ENCODE results near the gene PLA2G2D. TPM values are rescaled to one million over a fixed set of nuclear protein-coding genes. Genes with fewer than 3 reads are reported as not detected.

PLA2G2D gene
- total RNA-seq, 1 experiment from 2014 or later: not detected

- H3K9me3 ChIP-seq (ENCODE audit: low read length): no peaks in the 10 kb centered on the region
- no peaks in the 10 kb centered on the region for H3K9me2 ChIP-seq (replicated peaks; ENCODE audit: insufficient read depth, low read length)
- no peak overlapping the region for H3K9ac ChIP-seq (ENCODE audit: low read length)
- no peak for DNase-seq
- H3K4me2 ChIP-seq (ENCODE audit: low read depth, low read length, poor library complexity, severe bottlenecking): no peak overlapping the region
- H2AFZ ChIP-seq (ENCODE audit: low read length): no peak overlapping the region
- no peaks in the 10 kb centered on the region for H3K27me3 ChIP-seq (ENCODE audit: low read length)
- H3K36me3 ChIP-seq (ENCODE audit: insufficient read depth, low read length): no peaks in the 10 kb centered on the region
- peaks cover 6% of the 10 kb centered on the region for H3K4me1 ChIP-seq (ENCODE audit: low read length)
- H4K20me1 ChIP-seq (ENCODE audit: insufficient read depth, low read depth, low read length): no peaks in the 10 kb centered on the region
- H3K4me3 ChIP-seq (ENCODE audit: low read length): no peak overlapping the region
- no peak overlapping the region for H3K27ac ChIP-seq (ENCODE audit: low read length)
- no peaks in the 10 kb centered on the region for H3K79me2 ChIP-seq (ENCODE audit: low read length)
Observed at GRCh38 chr1:20148571-20149500, 29.5 kb upstream of the PLA2G2D start.

GRCh38 chr1:20147846-20148570 lies 28.7 kb upstream of the PLA2G2D start:
- no peak overlapping the region for H2AFZ ChIP-seq (ENCODE audit: low read length)
- H3K4me3 ChIP-seq (ENCODE audit: low read length): no peak overlapping the region
- no peaks in the 10 kb centered on the region for H3K9me2 ChIP-seq (replicated peaks; ENCODE audit: insufficient read depth, low read length)
- H3K79me2 ChIP-seq (ENCODE audit: low read length): no peaks in the 10 kb centered on the region
- peaks cover 6% of the 10 kb centered on the region for H3K4me1 ChIP-seq (ENCODE audit: low read length)
- no peak for DNase-seq
- H3K9ac ChIP-seq (ENCODE audit: low read length): no peak overlapping the region
- H3K36me3 ChIP-seq (ENCODE audit: insufficient read depth, low read length): no peaks in the 10 kb centered on the region
- H3K9me3 ChIP-seq (ENCODE audit: low read length): no peaks in the 10 kb centered on the region
- H3K4me2 ChIP-seq (ENCODE audit: low read depth, low read length, poor library complexity, severe bottlenecking): no peak overlapping the region
- no peak overlapping the region for H3K27ac ChIP-seq (ENCODE audit: low read length)
- H3K27me3 ChIP-seq (ENCODE audit: low read length): no peaks in the 10 kb centered on the region
- H4K20me1 ChIP-seq (ENCODE audit: insufficient read depth, low read depth, low read length): no peaks in the 10 kb centered on the region

GRCh38 chr1:20143734-20144565 lies 24.6 kb upstream of the PLA2G2D start:
- Histone ChIP-seq H3K4me1 (ENCODE audit: low read length) (no peaks in the 10 kb centered on the region), H4K20me1 (ENCODE audit: insufficient read depth, low read depth, low read length) (no peaks in the 10 kb centered on the region), H3K9ac (ENCODE audit: low read length) (no peak overlapping the region), H3K4me2 (ENCODE audit: low read depth, low read length, poor library complexity, severe bottlenecking) (no peak overlapping the region), H3K27ac (ENCODE audit: low read length) (no peak overlapping the region), H3K9me2 (replicated peaks; ENCODE audit: insufficient read depth, low read length) (no peaks in the 10 kb centered on the region), H3K79me2 (ENCODE audit: low read length) (no peaks in the 10 kb centered on the region), H3K36me3 (ENCODE audit: insufficient read depth, low read length) (no peaks in the 10 kb centered on the region), H3K9me3 (ENCODE audit: low read length) (no peaks in the 10 kb centered on the region), H3K4me3 (ENCODE audit: low read length) (no peak overlapping the region), H2AFZ (ENCODE audit: low read length) (no peak overlapping the region), H3K27me3 (ENCODE audit: low read length) (no peaks in the 10 kb centered on the region)
- no peak for DNase-seq

- no peak overlapping the region for H2AFZ ChIP-seq (ENCODE audit: low read length)
- no peaks in the 10 kb centered on the region for H3K27me3 ChIP-seq (ENCODE audit: low read length)
- H3K4me1 ChIP-seq (ENCODE audit: low read length): no peaks in the 10 kb centered on the region
- no peaks in the 10 kb centered on the region for H3K9me2 ChIP-seq (replicated peaks; ENCODE audit: insufficient read depth, low read length)
- H3K36me3 ChIP-seq (ENCODE audit: insufficient read depth, low read length): no peaks in the 10 kb centered on the region
- no peak overlapping the region for H3K9ac ChIP-seq (ENCODE audit: low read length)
- no peak overlapping the region for H3K27ac ChIP-seq (ENCODE audit: low read length)
- H3K4me2 ChIP-seq (ENCODE audit: low read depth, low read length, poor library complexity, severe bottlenecking): no peak overlapping the region
- no peak for DNase-seq
- no peaks in the 10 kb centered on the region for H4K20me1 ChIP-seq (ENCODE audit: insufficient read depth, low read depth, low read length)
- no peaks in the 10 kb centered on the region for H3K9me3 ChIP-seq (ENCODE audit: low read length)
- H3K4me3 ChIP-seq (ENCODE audit: low read length): no peak overlapping the region
- H3K79me2 ChIP-seq (ENCODE audit: low read length): no peaks in the 10 kb centered on the region
Observed at GRCh38 chr1:20143318-20143717, 24.0 kb upstream of the PLA2G2D start.

GRCh38 chr1:20142001-20142710 lies 22.8 kb upstream of the PLA2G2D start:
- Histone ChIP-seq H3K4me3 (ENCODE audit: low read length) (no peak overlapping the region), H3K9ac (ENCODE audit: low read length) (no peak overlapping the region), H4K20me1 (ENCODE audit: insufficient read depth, low read depth, low read length) (no peaks in the 10 kb centered on the region), H3K27ac (ENCODE audit: low read length) (no peak overlapping the region), H3K36me3 (ENCODE audit: insufficient read depth, low read length) (no peaks in the 10 kb centered on the region), H2AFZ (ENCODE audit: low read length) (no peak overlapping the region), H3K4me1 (ENCODE audit: low read length) (no peaks in the 10 kb centered on the region), H3K9me2 (replicated peaks; ENCODE audit: insufficient read depth, low read length) (no peaks in the 10 kb centered on the region), H3K27me3 (ENCODE audit: low read length) (no peaks in the 10 kb centered on the region), H3K9me3 (ENCODE audit: low read length) (no peaks in the 10 kb centered on the region), H3K4me2 (ENCODE audit: low read depth, low read length, poor library complexity, severe bottlenecking) (no peak overlapping the region), H3K79me2 (ENCODE audit: low read length) (no peaks in the 10 kb centered on the region)
- DNase-seq: no peak

- Histone ChIP-seq H3K79me2 (ENCODE audit: low read length) (no peaks in the 10 kb centered on the region), H3K4me2 (ENCODE audit: low read depth, low read length, poor library complexity, severe bottlenecking) (no peak overlapping the region), H3K4me3 (ENCODE audit: low read length) (no peak overlapping the region), H3K9me2 (replicated peaks; ENCODE audit: insufficient read depth, low read length) (no peaks in the 10 kb centered on the region), H3K4me1 (ENCODE audit: low read length) (no peaks in the 10 kb centered on the region), H3K9ac (ENCODE audit: low read length) (no peak overlapping the region), H3K27ac (ENCODE audit: low read length) (no peak overlapping the region), H3K9me3 (ENCODE audit: low read length) (no peaks in the 10 kb centered on the region), H3K27me3 (ENCODE audit: low read length) (no peaks in the 10 kb centered on the region), H2AFZ (ENCODE audit: low read length) (no peak overlapping the region), H4K20me1 (ENCODE audit: insufficient read depth, low read depth, low read length) (no peaks in the 10 kb centered on the region), H3K36me3 (ENCODE audit: insufficient read depth, low read length) (no peaks in the 10 kb centered on the region)
- no peak for DNase-seq
Observed at GRCh38 chr1:20141466-20141865, 22.1 kb upstream of the PLA2G2D start.

- H2AFZ ChIP-seq (ENCODE audit: low read length): no peak overlapping the region
- H3K9ac ChIP-seq (ENCODE audit: low read length): no peak overlapping the region
- H3K4me3 ChIP-seq (ENCODE audit: low read length): no peak overlapping the region
- H3K36me3 ChIP-seq (ENCODE audit: insufficient read depth, low read length): no peaks in the 10 kb centered on the region
- no peaks in the 10 kb centered on the region for H4K20me1 ChIP-seq (ENCODE audit: insufficient read depth, low read depth, low read length)
- DNase-seq: no peak
- no peaks in the 10 kb centered on the region for H3K9me3 ChIP-seq (ENCODE audit: low read length)
- H3K79me2 ChIP-seq (ENCODE audit: low read length): no peaks in the 10 kb centered on the region
- H3K27ac ChIP-seq (ENCODE audit: low read length): no peak overlapping the region
- no peaks in the 10 kb centered on the region for H3K27me3 ChIP-seq (ENCODE audit: low read length)
- no peaks in the 10 kb centered on the region for H3K4me1 ChIP-seq (ENCODE audit: low read length)
- no peaks in the 10 kb centered on the region for H3K9me2 ChIP-seq (replicated peaks; ENCODE audit: insufficient read depth, low read length)
- no peak overlapping the region for H3K4me2 ChIP-seq (ENCODE audit: low read depth, low read length, poor library complexity, severe bottlenecking)
Observed at GRCh38 chr1:20141001-20141400, 21.7 kb upstream of the PLA2G2D start.
